ENCODE results near the gene TSPYL6. TPM values are rescaled to one million over a fixed set of nuclear protein-coding genes. Genes with fewer than 3 reads are reported as not detected.

TSPYL6 gene
- total RNA-seq, 6 experiments from 2014 or later, result not detected

GRCh38 chr2:54290356-54291025 is 34.5 kb upstream of the TSPYL6 start:
- intact Hi-C loops (cut with DNase I), result no loop called here
- DNase-seq (no peak), ATAC-seq (no peak)
- TF ChIP-seq POLR2A (IDR thresholded peaks at IDR 0.05), result no peak
- no peak for TF ChIP-seq CTCF (IDR thresholded peaks at IDR 0.05)
- H3K27ac ChIP-seq, result no peak overlapping the region
- H3K4me1 ChIP-seq, result no peaks in the 10 kb centered on the region
- H3K36me3 ChIP-seq, result no peaks in the 10 kb centered on the region
- H3K9me3 ChIP-seq, result no peaks in the 10 kb centered on the region
- WGBS (ENCODE audit: insufficient coverage, low coverage, low lambda C conversion rate, missing lambda C conversion rate), result 74% methylated on average over 9 of the region's 9 CpGs
- H3K4me3 ChIP-seq, result no peak overlapping the region
- no peaks in the 10 kb centered on the region for H3K27me3 ChIP-seq

GRCh38 chr2:54289917-54290316 is 33.9 kb upstream of the TSPYL6 start:
- 81% methylated on average over 12 of the region's 23 CpGs for WGBS (ENCODE audit: insufficient coverage, low coverage, low lambda C conversion rate, missing lambda C conversion rate)
- ATAC-seq, result no peak
- Histone ChIP-seq H3K4me3 (no peak overlapping the region), H3K27ac (no peak overlapping the region), H3K27me3 (no peaks in the 10 kb centered on the region), H3K36me3 (no peaks in the 10 kb centered on the region), H3K4me1 (no peaks in the 10 kb centered on the region), H3K9me3 (no peaks in the 10 kb centered on the region)
- intact Hi-C loops (cut with DNase I), result no loop called here
- DNase-seq, result no peak
- TF ChIP-seq POLR2A (IDR thresholded peaks at IDR 0.05) (no peak), CTCF (IDR thresholded peaks at IDR 0.05) (no peak)

- Histone ChIP-seq H3K4me3 (no peak overlapping the region), H3K27ac (no peak overlapping the region), H3K36me3 (no peaks in the 10 kb centered on the region), H3K27me3 (no peaks in the 10 kb centered on the region), H3K9me3 (no peaks in the 10 kb centered on the region), H3K4me1 (no peaks in the 10 kb centered on the region)
- TF ChIP-seq POLR2A (IDR thresholded peaks at IDR 0.05) (no peak), CTCF (IDR thresholded peaks at IDR 0.05) (no peak)
- WGBS (ENCODE audit: insufficient coverage, low coverage, low lambda C conversion rate, missing lambda C conversion rate), result 80% methylated on average over 1 of the region's 2 CpGs
- intact Hi-C loops (cut with DNase I), result no loop called here
- no peak for DNase-seq
- ATAC-seq, result no peak
Observed at GRCh38 chr2:54287532-54287931, 31.5 kb upstream of the TSPYL6 start.

- no peak overlapping the region for H3K4me3 ChIP-seq
- 89% methylated on average over 1 of the region's 1 CpG for WGBS (ENCODE audit: insufficient coverage, low coverage, low lambda C conversion rate, missing lambda C conversion rate)
- no peaks in the 10 kb centered on the region for H3K36me3 ChIP-seq
- no peak for DNase-seq
- no peaks in the 10 kb centered on the region for H3K9me3 ChIP-seq
- no peaks in the 10 kb centered on the region for H3K27me3 ChIP-seq
- intact Hi-C loops (cut with DNase I), result no loop called here
- H3K4me1 ChIP-seq, result no peaks in the 10 kb centered on the region
- no peak for ATAC-seq
- H3K27ac ChIP-seq, result no peak overlapping the region
- TF ChIP-seq POLR2A (IDR thresholded peaks at IDR 0.05) (no peak), CTCF (IDR thresholded peaks at IDR 0.05) (no peak)
Observed at GRCh38 chr2:54285451-54285850, 29.4 kb upstream of the TSPYL6 start.
